HUES48 (cell line): ENCODE data around the gene CREB5.

Experiments used
- H3K27ac ChIP-seq: one replicate; pipeline ENCODE4 v1.7.0; 2013; ENCODE audit warnings: low read depth, low read length, inconsistent platforms
- H3K27me3 ChIP-seq: 2 replicates; pipeline ENCODE4 v1.6.1; 2013; ENCODE audit warnings: mild to moderate bottlenecking, low read length; ENCODE audit not compliant: control insufficient read depth, insufficient read depth
- H3K36me3 ChIP-seq: 2 replicates; pipeline ENCODE4 v1.6.1; 2013; ENCODE audit warnings: low read length; ENCODE audit not compliant: control insufficient read depth, insufficient read depth
- H3K4me1 ChIP-seq: 2 replicates; pipeline ENCODE4 v1.6.1; 2013; ENCODE audit warnings: mild to moderate bottlenecking, low read length; ENCODE audit not compliant: control insufficient read depth, insufficient read depth
- H3K4me3 ChIP-seq: 2 replicates; pipeline ENCODE4 v1.5.1; 2013; ENCODE audit warnings: mild to moderate bottlenecking, low read depth, low read length
- H3K9ac ChIP-seq: 2 replicates; pipeline ENCODE4 v1.6.1; 2013; ENCODE audit warnings: mild to moderate bottlenecking, low read depth, low read length, moderate library complexity
- H3K9me3 ChIP-seq: 2 replicates; pipeline ENCODE4 v1.6.1; 2013; ENCODE audit warnings: low read length; ENCODE audit not compliant: control insufficient read depth, insufficient read depth

CREB5 gene

DNA sequence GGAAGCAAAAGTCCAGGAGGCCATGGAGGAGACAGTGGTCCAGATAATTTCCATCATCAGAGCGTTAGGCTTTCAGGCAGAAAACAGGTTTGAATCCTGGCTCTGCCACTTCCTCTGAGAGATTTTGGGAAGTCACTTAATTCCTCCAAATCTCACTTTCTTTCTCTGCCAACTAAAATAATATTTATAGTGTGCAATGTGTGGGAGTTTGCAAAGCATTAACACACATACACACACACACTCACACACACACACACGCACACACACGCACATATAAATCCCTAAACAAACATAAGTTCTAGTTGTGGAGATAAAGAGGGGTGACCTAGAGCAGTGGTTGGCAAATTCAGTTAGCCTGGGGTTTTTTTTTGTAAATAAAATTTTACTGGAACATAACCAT, 461.0 kb downstream of the CREB5 start:
- H3K36me3 ChIP-seq: no peaks in the 10 kb centered on the region
- H3K27ac ChIP-seq: no peak overlapping the region
- peaks cover 10% of the 10 kb centered on the region; the same call in 1 of the 2 replicates for H3K4me1 ChIP-seq
- H3K9me3 ChIP-seq: no peaks in the 10 kb centered on the region
- H3K4me3 ChIP-seq: no peak overlapping the region
- no peak overlapping the region for H3K9ac ChIP-seq
- no peaks in the 10 kb centered on the region for H3K27me3 ChIP-seq

DNA sequence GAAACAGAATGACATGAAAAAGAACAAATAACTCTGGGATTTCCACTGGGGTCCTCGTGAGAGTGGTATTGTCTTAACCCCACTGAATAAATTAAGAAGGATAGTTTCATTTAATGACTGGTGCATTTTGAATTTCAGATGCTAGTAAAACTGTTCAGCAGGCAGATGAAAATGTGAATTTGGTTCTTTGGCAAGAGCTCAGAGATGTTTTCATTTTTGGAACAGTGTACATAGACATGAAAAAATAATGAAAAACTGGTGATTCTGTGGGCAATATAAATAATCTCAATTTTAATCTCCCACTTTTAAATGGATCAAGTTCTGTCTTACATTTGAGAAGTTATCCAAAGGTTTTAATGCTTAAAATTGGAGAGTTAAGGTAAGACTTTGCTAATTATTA, 461.7 kb downstream of the CREB5 start:
- no peaks in the 10 kb centered on the region for H3K9me3 ChIP-seq
- no peaks in the 10 kb centered on the region for H3K36me3 ChIP-seq
- no peak overlapping the region for H3K4me3 ChIP-seq
- no peaks in the 10 kb centered on the region for H3K27me3 ChIP-seq
- no peak overlapping the region for H3K9ac ChIP-seq
- H3K4me1 ChIP-seq: peaks cover 10% of the 10 kb centered on the region; the same call in 1 of the 2 replicates
- H3K27ac ChIP-seq: no peak overlapping the region
